GM12873 (cell line): ENCODE results near the gene NCAM2.

ENCODE experiments used
- TF ChIP-seq, protein P1 (sequence below): IDR thresholded peaks from 2 replicates; pipeline ENCODE4 v1.5.1; 2012; ENCODE audit warnings: low read depth, mild to moderate bottlenecking, moderate library complexity, low read length, control low read depth; ENCODE audit not compliant: insufficient read depth; ENCODE audit errors: missing control alignments

The NCAM2 gene

GRCh38 chr21:21163904-21164303 is 165.7 kb downstream of the NCAM2 start:
- TF ChIP-seq, protein P1, sequence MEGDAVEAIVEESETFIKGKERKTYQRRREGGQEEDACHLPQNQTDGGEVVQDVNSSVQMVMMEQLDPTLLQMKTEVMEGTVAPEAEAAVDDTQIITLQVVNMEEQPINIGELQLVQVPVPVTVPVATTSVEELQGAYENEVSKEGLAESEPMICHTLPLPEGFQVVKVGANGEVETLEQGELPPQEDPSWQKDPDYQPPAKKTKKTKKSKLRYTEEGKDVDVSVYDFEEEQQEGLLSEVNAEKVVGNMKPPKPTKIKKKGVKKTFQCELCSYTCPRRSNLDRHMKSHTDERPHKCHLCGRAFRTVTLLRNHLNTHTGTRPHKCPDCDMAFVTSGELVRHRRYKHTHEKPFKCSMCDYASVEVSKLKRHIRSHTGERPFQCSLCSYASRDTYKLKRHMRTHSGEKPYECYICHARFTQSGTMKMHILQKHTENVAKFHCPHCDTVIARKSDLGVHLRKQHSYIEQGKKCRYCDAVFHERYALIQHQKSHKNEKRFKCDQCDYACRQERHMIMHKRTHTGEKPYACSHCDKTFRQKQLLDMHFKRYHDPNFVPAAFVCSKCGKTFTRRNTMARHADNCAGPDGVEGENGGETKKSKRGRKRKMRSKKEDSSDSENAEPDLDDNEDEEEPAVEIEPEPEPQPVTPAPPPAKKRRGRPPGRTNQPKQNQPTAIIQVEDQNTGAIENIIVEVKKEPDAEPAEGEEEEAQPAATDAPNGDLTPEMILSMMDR = peak; percentile 46

DNA sequence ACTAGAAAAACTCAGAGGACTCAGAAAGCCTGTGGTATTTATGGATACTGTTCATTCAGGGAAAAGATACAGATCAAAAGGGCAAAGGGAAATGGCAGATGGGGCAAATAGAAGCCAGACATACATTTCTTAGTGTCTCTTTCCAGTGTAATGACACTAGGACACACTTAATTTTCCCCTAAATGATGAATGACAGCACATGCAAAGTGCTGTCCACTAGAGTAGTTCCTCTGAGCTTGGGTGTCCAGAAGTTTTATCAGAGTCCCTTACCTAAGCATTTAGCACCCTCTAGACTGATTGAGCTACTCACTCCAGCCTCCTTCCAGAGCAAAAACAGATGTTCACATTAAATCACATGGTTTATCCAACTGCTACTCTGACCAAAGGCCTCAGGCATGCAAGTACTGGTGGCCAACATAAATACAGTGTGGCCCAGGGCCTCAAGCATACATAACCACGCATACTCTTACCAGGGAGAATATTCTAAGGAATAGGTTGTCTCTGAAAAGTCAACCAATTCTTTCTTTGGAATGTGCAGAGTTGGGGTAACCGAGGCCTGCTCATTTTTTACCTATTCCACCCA is 166.9 kb downstream of the NCAM2 start:
- TF ChIP-seq, protein P1 = no peak

GRCh38 chr21:21174676-21175075 is 176.5 kb downstream of the NCAM2 start:
- TF ChIP-seq, protein P1 = no peak

DNA sequence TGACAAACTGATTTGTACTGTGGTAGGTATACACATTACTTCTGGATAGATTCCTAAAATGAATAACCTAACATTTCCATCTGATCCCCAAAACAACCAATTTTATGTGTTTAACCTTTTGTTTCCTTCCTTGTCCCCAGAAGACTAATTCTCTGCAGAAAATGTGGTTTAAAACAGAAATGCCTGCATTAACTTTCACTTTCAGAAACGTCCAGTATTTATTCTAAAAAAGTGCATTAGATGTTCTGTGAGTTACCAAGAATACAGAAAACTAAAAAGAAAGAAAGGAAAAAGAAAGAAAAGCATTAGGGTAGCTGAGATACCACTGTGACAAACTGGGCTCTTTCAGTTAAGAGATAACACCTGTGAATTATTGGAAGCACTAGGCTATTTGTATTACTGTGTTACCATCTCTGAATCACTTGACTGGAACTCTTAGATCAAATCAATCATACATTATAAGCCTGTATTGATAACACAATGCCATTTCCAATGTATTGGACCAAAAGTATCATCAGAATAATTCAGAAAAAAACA is 177.7 kb downstream of the NCAM2 start:
- TF ChIP-seq, protein P1 = no peak

DNA sequence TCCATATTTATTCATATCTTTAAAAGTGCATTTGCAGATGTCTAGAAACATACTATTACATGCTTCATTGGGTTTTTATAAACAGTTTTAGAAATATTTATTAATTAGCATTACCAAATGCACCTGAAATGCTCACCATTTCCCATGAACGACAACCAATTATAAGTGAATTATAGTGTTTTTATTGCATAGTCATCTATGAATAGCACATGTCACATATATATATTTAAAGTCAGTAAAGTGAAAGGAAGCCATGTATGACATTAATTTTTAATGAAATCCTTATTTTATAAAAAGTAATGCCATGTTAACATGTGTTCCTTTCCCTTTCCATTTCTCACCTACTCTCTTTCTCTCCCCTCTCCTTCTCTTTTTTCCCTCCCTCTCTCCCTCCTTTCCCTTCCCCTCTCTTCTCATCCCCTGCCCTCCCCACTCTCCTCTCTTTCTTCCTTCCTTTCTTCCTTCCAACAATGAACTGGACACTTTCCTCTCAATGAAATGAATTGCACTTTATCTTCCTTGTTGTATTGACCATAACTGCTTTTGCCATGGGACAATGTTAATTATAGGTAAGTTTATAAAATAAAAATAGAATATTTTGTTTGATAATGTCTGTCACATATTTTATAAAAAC is 179.3 kb downstream of the NCAM2 start:
- TF ChIP-seq, protein P1 = no peak

GRCh38 chr21:21179619-21180298 is 181.6 kb downstream of the NCAM2 start:
- TF ChIP-seq, protein P1 = no peak

DNA sequence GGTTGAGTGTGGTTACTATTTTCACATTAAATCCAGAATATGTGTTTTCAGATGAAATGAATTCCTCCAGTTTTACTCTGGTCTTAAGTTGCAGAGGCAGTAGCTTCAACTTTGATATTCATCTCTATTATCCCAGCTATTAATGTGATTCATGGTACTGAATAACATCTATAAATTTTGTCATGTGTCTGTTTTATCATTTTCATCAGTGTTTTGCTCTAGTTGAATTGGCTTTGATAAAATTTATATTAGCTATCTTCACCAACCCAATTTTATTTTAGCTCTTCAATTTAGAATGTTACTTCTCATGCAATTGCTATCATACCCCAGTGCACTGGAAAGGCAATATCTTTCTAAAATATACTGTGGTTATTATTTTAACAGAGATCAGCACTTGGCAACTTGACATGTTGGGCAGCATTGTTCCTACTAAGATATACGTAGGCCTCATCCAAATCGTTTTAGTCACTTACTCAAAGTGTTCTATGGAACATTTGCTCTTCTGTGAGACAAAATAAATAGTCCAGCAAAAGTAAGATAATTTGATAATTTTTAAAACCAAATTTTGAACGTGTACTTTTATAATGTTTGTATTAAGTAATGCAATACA is 184.3 kb downstream of the NCAM2 start:
- TF ChIP-seq, protein P1 = no peak
